Esophagus muscularis mucosa (tissue), 4 donors: ENCODE data around the gene CRISPLD2. TPM values are rescaled to one million over a fixed set of nuclear protein-coding genes. Genes with fewer than 3 reads are reported as not detected.

ENCODE experiments used
- DNase-seq: peaks from one replicate; pipeline ENCODE4 v3.0.0-alpha.2; 2017; ENCODE audit errors: extremely low spot score
- H3K27ac ChIP-seq, 4 donors: fragments of 200-600 bp; sonication (generic); replicated peaks in 1 of 4; 1 replicate in 3 of 4; 2 replicates in 1 of 4; pipeline ENCODE4 v1.5.1; 2016 to 2019; ENCODE audit warnings: mild to moderate bottlenecking in 1 of 4
- H3K27me3 ChIP-seq, 4 donors: fragments of 200-600 bp; sonication (generic); one replicate each; pipeline versions ENCODE4 v1.5.1 to v1.6.0; 2016 to 2019
- H3K36me3 ChIP-seq, 4 donors: fragments of 200-600 bp; sonication (generic); one replicate each; pipeline ENCODE4 v1.5.1; 2016 to 2019
- H3K4me1 ChIP-seq, 4 donors: fragments of 200-600 bp; sonication (generic); one replicate each; pipeline ENCODE4 v1.5.1; 2016 to 2019
- H3K4me3 ChIP-seq, 4 donors: fragments of 200-600 bp; sonication (generic); 1 replicate in 2 of 4; 2 replicates in 2 of 4; pipeline ENCODE4 v1.5.1; 2016 to 2019; ENCODE audit warnings: mild to moderate bottlenecking in 4 of 4, moderate library complexity in 1 of 4
- H3K9me3 ChIP-seq, 4 donors: fragments of 200-600 bp; sonication (generic); 1 replicate in 3 of 4; 2 replicates in 1 of 4; pipeline ENCODE4 v1.5.1; 2016 to 2019
- EP300 ChIP-seq: sonication (generic); formaldehyde crosslinking; IDR thresholded peaks from one replicate; pipeline ENCODE4 v1.6.1; 2017; ENCODE audit warnings: antibody characterized with exemption
- POLR2A ChIP-seq: fragments of 450-650 bp; IDR thresholded peaks from one replicate; pipeline ENCODE4 v1.6.1; 2017; ENCODE audit warnings: antibody characterized with exemption, moderate library complexity, mild to moderate bottlenecking, low read depth
- POLR2AphosphoS5 ChIP-seq, 2 donors: sonication (generic); formaldehyde crosslinking; IDR thresholded peaks; one replicate each; pipeline ENCODE4 v1.6.1; 2017; ENCODE audit warnings: antibody characterized with exemption in 2 of 2
- WGBS: methylation state at CpG from one replicate; pipeline ENCODE4 v1.1.5; 2018; 5-methylcytosine and 5-hydroxymethylcytosine counted together
- intact Hi-C: fragments of 100-400 bp; cut with DNase I; formaldehyde crosslinking; loops from one replicate; pipeline ENCODE4 v1.15.1; 2023
- total RNA-seq, 4 donors: library from RNA; depleted of rRNA; stranded (reverse); fragments of >200 nt; gene quantifications; one replicate each; pipeline versions ENCODE4 v1.1.0 to v1.2.1, GENCODE V29; 2016
- TF ChIP-seq, protein P1 (sequence below), 3 experiments: fragments of 200-600 bp in 2 of 3; fragments of 450-650 bp in 1 of 3; sonication (generic) in 2 of 3; IDR thresholded peaks; one replicate each; pipeline ENCODE4 v1.5.1; 2017 to 2019; ENCODE audit warnings: antibody characterized with exemption in 3 of 3, mild to moderate bottlenecking in 2 of 3, moderate library complexity in 1 of 3

The CRISPLD2 gene
- total RNA-seq, 4 donors from 2014 or later = 230 to 568 (median 289) TPM

DNA sequence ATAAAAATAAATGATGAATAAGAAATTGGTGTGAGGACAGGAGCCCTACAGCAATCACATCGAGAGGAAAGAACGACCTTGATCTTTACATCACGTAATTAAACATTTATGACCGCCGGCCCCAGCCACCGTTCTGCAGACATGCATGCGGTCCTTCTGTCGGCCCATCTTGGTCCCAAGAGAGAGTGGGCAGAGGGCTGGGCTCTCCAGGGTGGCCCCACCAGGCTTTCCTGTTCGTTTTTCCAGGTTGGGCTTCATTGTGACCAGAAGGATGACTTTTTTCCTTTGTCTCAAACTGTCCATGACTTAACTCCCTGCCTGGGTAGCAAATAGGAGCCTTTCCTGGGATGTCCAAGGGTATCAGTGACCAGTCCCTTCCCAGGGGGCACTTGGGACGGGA, 3.3 kb upstream of the CRISPLD2 start:
- peaks cover 10 to 14% (median 10%) of the 10 kb centered on the region in 4 donors for H3K4me1 ChIP-seq
- intact Hi-C loops = no loop called here
- H3K27me3 ChIP-seq = peaks cover 0 to 10% (median 0%) of the 10 kb centered on the region in 4 donors
- H3K4me3 ChIP-seq = no peak overlapping the region
- H3K9me3 ChIP-seq = no peaks in the 10 kb centered on the region
- peak overlapping the region in 1 of 4 donors; percentile 6 for H3K27ac ChIP-seq
- no peaks in the 10 kb centered on the region for H3K36me3 ChIP-seq
- no peak for TF ChIP-seq POLR2AphosphoS5 (IDR thresholded peaks at IDR 0.05)
- TF ChIP-seq, protein P1, sequence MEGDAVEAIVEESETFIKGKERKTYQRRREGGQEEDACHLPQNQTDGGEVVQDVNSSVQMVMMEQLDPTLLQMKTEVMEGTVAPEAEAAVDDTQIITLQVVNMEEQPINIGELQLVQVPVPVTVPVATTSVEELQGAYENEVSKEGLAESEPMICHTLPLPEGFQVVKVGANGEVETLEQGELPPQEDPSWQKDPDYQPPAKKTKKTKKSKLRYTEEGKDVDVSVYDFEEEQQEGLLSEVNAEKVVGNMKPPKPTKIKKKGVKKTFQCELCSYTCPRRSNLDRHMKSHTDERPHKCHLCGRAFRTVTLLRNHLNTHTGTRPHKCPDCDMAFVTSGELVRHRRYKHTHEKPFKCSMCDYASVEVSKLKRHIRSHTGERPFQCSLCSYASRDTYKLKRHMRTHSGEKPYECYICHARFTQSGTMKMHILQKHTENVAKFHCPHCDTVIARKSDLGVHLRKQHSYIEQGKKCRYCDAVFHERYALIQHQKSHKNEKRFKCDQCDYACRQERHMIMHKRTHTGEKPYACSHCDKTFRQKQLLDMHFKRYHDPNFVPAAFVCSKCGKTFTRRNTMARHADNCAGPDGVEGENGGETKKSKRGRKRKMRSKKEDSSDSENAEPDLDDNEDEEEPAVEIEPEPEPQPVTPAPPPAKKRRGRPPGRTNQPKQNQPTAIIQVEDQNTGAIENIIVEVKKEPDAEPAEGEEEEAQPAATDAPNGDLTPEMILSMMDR (IDR thresholded peaks at IDR 0.05) = no peak
- 86% methylated on average over 10 of the region's 10 CpGs for WGBS
- no peak for DNase-seq

DNA sequence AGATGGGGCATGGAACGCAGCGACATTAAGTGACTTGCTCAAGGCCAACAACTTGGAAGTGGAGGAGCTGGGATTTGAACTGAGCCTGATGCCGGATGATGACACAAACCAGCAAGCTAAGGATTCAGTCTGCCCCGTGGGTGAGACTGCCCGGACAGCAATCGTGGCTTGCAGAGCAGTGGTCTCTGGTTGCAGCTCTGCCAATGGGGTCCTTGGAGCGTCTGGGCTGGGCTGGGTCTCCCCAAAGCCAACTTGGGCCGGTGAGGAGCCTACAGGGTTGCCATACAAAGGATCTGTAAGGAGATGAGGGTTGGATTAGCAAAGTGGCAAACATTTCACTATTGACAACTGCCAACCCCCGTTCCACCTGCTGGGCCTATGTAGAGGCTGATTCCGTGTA, 2.6 kb upstream of the CRISPLD2 start:
- no peak overlapping the region for H3K27ac ChIP-seq
- no peak for TF ChIP-seq EP300
- TF ChIP-seq POLR2AphosphoS5 (IDR thresholded peaks at IDR 0.05) = no peak
- no peak for TF ChIP-seq POLR2A
- TF ChIP-seq, protein P1 (IDR thresholded peaks at IDR 0.05) = no peak
- H3K4me3 ChIP-seq = no peak overlapping the region
- H3K36me3 ChIP-seq = no peaks in the 10 kb centered on the region
- no peaks in the 10 kb centered on the region for H3K9me3 ChIP-seq
- WGBS = 88% methylated on average over 9 of the region's 10 CpGs
- peaks cover 10 to 19% (median 14%) of the 10 kb centered on the region in 4 donors for H3K4me1 ChIP-seq
- intact Hi-C loops = no loop called here
- peaks cover 0 to 10% (median 0%) of the 10 kb centered on the region in 4 donors for H3K27me3 ChIP-seq
- no peak for DNase-seq

DNA sequence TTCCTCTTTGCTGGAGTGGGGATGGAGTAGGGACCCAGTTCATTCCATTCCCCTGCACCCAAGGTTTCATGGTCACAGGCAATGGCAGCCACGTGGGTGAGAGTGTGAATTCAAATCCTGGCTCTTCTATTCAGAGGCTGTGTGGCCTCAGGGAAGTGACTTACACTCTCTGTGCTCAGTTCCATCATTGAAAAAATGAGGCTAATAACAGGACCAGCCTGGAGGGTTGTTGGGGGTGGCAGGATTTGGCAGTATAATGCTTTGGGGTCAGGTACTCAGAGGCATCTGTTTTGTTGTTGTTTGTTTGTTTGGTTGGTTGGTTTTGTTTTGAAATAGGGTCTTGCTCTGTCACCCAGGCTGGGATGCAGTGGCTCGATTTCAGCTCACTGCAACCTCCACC, 2.2 kb upstream of the CRISPLD2 start:
- intact Hi-C loops = no loop called here
- WGBS = 93% methylated on average over 2 of the region's 2 CpGs
- DNase-seq = no peak
- H3K27me3 ChIP-seq = peaks cover 0 to 10% (median 0%) of the 10 kb centered on the region in 4 donors
- H3K4me1 ChIP-seq = peaks cover 10 to 24% (median 17%) of the 10 kb centered on the region in 4 donors
- H3K4me3 ChIP-seq = no peak overlapping the region
- TF ChIP-seq, protein P1 (IDR thresholded peaks at IDR 0.05) = no peak
- no peak for TF ChIP-seq EP300
- no peak for TF ChIP-seq POLR2A
- TF ChIP-seq POLR2AphosphoS5 (IDR thresholded peaks at IDR 0.05) = no peak
- peak overlapping the region in 1 of 4 donors; percentile 97 for H3K27ac ChIP-seq
- H3K9me3 ChIP-seq = no peaks in the 10 kb centered on the region
- no peaks in the 10 kb centered on the region for H3K36me3 ChIP-seq

DNA sequence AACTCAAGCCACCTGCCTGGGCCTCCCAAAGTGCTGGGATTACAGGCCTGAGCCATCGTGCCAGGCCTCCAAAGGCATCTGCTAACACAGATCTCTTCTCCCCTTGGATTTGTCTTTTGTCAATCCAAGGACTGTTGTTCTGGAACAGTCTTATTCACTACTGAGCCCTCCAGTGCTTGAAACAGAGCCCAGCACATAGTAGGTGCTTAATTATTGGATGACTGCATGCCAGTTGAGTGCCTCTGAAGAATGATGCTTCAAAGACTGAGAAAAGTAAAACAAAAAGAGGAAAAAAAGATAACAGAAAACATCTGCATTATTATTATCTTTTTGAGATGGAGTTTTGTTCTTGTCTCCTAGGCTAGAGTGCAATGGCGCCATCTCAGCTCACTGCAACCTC, 1.7 kb upstream of the CRISPLD2 start:
- intact Hi-C loops = no loop called here
- 76% methylated on average over 2 of the region's 2 CpGs for WGBS
- peaks cover 10 to 29% (median 22%) of the 10 kb centered on the region in 4 donors for H3K4me1 ChIP-seq
- DNase-seq = no peak
- no peak overlapping the region for H3K4me3 ChIP-seq
- H3K27me3 ChIP-seq = peaks cover 0 to 10% (median 0%) of the 10 kb centered on the region in 4 donors
- H3K9me3 ChIP-seq = no peaks in the 10 kb centered on the region
- TF ChIP-seq POLR2AphosphoS5 (IDR thresholded peaks at IDR 0.05) (no peak), EP300 (no peak), POLR2A (no peak)
- TF ChIP-seq, protein P1 (IDR thresholded peaks at IDR 0.05) = no peak
- peak overlapping the region in 1 of 4 donors; percentile 97 for H3K27ac ChIP-seq
- H3K36me3 ChIP-seq = no peaks in the 10 kb centered on the region
